ENCODE data around the gene ERMP1.
"Not testable (repeated sequence)": the region's sequence is repeated elsewhere in the genome, so short reads cannot be mapped to it uniquely, and the experiment has no call there.

Gene ERMP1

DNA sequence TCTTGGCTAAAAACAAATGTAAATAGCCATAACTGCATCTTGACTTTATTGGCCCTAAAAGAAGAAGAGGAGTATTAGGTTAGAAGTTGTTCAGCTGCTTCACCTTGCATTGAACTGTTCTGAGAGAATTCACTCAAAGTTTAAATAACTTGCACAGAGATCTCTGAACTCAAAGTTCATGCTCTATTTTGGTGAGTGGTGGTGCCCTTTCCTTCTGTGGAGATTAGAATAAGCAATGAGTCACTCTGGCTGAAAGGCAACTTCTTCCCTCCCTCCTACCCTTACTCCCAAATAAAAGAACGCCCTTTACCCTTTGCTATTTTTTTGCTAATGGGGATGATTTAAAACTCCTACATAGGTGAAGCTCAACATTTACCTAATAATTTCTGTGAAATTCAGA is 48.9 kb downstream of the ERMP1 start:
- no peak overlapping the region for H2BK120ac ChIP-seq (ENCODE audit: low read depth, low read length)
- no peak overlapping the region for H3K23ac ChIP-seq (ENCODE audit: low read length)
- H3K79me2 ChIP-seq (ENCODE audit: control insufficient read depth, insufficient read depth, low read length) = no peaks in the 10 kb centered on the region
- no peak overlapping the region for H3K4me2 ChIP-seq (ENCODE audit: low read length)
- H4K8ac ChIP-seq (ENCODE audit: low read depth, low read length) = no peak overlapping the region
- no peak overlapping the region for H3K4me3 ChIP-seq (ENCODE audit: low read length)
- no peak overlapping the region for H3K27ac ChIP-seq (ENCODE audit: low read depth, low read length)
- no CpG with 5 or more reads among the region's 1 CpG for WGBS (ENCODE audit: extremely low coverage, insufficient coverage, low lambda C conversion rate)
- no peaks in the 10 kb centered on the region for H3K36me3 ChIP-seq (ENCODE audit: control insufficient read depth, insufficient read depth, low read length)
- no peak overlapping the region for H2BK15ac ChIP-seq (replicated peaks; ENCODE audit: low read depth)
- H3K9ac ChIP-seq (ENCODE audit: low read length) = no peak overlapping the region
- H2BK5ac ChIP-seq (ENCODE audit: low read length) = no peak overlapping the region
- H3K79me1 ChIP-seq (ENCODE audit: low read length) = no peaks in the 10 kb centered on the region
- H2AK5ac ChIP-seq (ENCODE audit: low read length) = no peak overlapping the region
- H3K4me1 ChIP-seq (ENCODE audit: control insufficient read depth, low read depth, low read length) = no peaks in the 10 kb centered on the region
- no peaks in the 10 kb centered on the region for H3K27me3 ChIP-seq (ENCODE audit: insufficient read depth, low read length, poor library complexity)
- no peak overlapping the region for H3K4ac ChIP-seq (ENCODE audit: low read depth, low read length)
- H3K56ac ChIP-seq (ENCODE audit: low read length) = no peak overlapping the region
- no peak overlapping the region for H3K18ac ChIP-seq (ENCODE audit: low read length)
- no peak overlapping the region for H4K5ac ChIP-seq (ENCODE audit: low read length)
- DNase-seq = peak; percentile 9

DNA sequence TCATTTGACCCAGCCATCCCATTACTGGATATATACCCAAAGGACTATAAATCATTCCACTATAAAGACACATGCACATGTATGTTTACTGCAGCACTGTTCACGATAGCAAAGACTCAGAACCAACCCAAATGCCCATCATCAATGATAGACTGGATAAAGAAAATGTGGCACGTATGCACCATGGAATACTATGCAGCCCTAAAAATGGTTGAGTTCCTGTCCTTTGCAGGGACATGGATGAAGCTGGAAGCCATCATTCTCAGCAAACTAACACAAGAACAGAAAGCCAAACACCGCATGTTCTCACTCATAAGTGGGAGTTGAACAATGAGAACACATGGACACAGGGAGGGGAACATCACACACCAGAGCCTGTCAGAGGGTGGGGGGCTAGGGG is 49.5 kb downstream of the ERMP1 start:
- not testable (repeated sequence) for H4K5ac ChIP-seq (ENCODE audit: low read length); H3K18ac ChIP-seq (ENCODE audit: low read length); H2AK5ac ChIP-seq (ENCODE audit: low read length); H2BK15ac ChIP-seq (replicated peaks; ENCODE audit: low read depth); H3K9ac ChIP-seq (ENCODE audit: low read length); H2BK5ac ChIP-seq (ENCODE audit: low read length); H3K4me1 ChIP-seq (ENCODE audit: control insufficient read depth, low read depth, low read length); H3K27me3 ChIP-seq (ENCODE audit: insufficient read depth, low read length, poor library complexity); DNase-seq; H3K23ac ChIP-seq (ENCODE audit: low read length); H3K79me2 ChIP-seq (ENCODE audit: control insufficient read depth, insufficient read depth, low read length); H3K4me2 ChIP-seq (ENCODE audit: low read length); H3K79me1 ChIP-seq (ENCODE audit: low read length); H3K36me3 ChIP-seq (ENCODE audit: control insufficient read depth, insufficient read depth, low read length); H3K27ac ChIP-seq (ENCODE audit: low read depth, low read length); H2BK120ac ChIP-seq (ENCODE audit: low read depth, low read length); H3K56ac ChIP-seq (ENCODE audit: low read length); H3K4ac ChIP-seq (ENCODE audit: low read depth, low read length); H3K4me3 ChIP-seq (ENCODE audit: low read length)
- no CpG with 5 or more reads among the region's 3 CpGs for WGBS (ENCODE audit: extremely low coverage, insufficient coverage, low lambda C conversion rate)
- H4K8ac ChIP-seq (ENCODE audit: low read depth, low read length) = peak overlapping the region; percentile 2

DNA sequence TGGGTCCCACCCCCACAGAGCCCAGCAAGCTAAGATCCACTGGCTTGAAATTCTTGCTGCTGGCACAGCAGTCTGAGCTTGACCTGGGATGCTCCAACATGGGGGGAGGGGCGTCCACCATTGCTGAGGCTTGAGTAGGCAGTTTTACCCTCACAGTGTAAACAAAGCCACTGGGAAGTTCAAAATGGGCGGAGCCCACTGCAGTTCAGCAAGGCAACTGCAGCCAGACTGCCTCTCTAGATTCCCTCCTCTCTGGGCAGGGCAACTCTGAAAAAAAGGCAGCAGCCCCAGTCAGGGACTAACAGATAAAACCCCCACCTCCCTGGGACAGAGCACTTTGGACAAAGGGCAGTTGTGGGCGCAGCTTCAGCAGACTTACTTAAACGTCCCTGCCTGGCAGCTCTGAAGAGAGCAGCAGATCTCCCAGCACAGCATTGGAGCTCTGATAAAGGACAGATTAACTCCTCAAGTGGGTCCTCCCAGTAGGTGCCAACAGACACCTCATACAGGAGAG is 53.2 kb downstream of the ERMP1 start:
- H2BK120ac ChIP-seq (ENCODE audit: low read depth, low read length); H4K5ac ChIP-seq (ENCODE audit: low read length); H3K4me3 ChIP-seq (ENCODE audit: low read length); H2BK5ac ChIP-seq (ENCODE audit: low read length); H3K4me2 ChIP-seq (ENCODE audit: low read length); H4K8ac ChIP-seq (ENCODE audit: low read depth, low read length); H3K4me1 ChIP-seq (ENCODE audit: control insufficient read depth, low read depth, low read length); H2AK5ac ChIP-seq (ENCODE audit: low read length); H3K56ac ChIP-seq (ENCODE audit: low read length); H3K4ac ChIP-seq (ENCODE audit: low read depth, low read length); H3K9ac ChIP-seq (ENCODE audit: low read length); H3K18ac ChIP-seq (ENCODE audit: low read length); H3K79me2 ChIP-seq (ENCODE audit: control insufficient read depth, insufficient read depth, low read length); H3K27ac ChIP-seq (ENCODE audit: low read depth, low read length); H3K27me3 ChIP-seq (ENCODE audit: insufficient read depth, low read length, poor library complexity); H3K23ac ChIP-seq (ENCODE audit: low read length); H3K79me1 ChIP-seq (ENCODE audit: low read length); H2BK15ac ChIP-seq (replicated peaks; ENCODE audit: low read depth); H3K36me3 ChIP-seq (ENCODE audit: control insufficient read depth, insufficient read depth, low read length): not testable (repeated sequence)
- WGBS (ENCODE audit: extremely low coverage, insufficient coverage, low lambda C conversion rate) = no CpG with 5 or more reads among the region's 4 CpGs
- peak; percentile 21 for DNase-seq

DNA sequence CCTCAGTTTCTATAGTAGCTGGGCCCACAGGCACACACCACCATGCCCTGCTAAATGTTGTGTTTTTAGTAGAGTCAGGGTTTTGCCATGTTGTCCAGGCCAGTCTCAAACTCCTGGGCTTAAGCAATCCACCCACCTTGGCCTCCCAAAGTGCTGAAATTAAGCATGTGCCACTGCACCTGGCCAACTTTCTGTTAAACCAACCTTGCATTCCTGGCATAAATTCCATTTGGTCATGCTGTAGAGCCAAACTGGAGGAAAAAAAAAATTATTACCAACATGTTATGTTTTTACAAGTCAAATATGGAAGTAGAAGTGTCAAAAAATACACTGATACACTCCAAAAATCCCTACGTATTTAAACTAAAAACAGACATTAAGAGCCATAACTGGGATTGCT is 54.1 kb downstream of the ERMP1 start:
- Histone ChIP-seq H3K23ac (ENCODE audit: low read length) (no peak overlapping the region), H2AK5ac (ENCODE audit: low read length) (no peak overlapping the region), H3K27me3 (ENCODE audit: insufficient read depth, low read length, poor library complexity) (no peaks in the 10 kb centered on the region), H4K5ac (ENCODE audit: low read length) (no peak overlapping the region), H3K27ac (ENCODE audit: low read depth, low read length) (no peak overlapping the region), H2BK5ac (ENCODE audit: low read length) (no peak overlapping the region), H3K4me2 (ENCODE audit: low read length) (no peak overlapping the region), H4K8ac (ENCODE audit: low read depth, low read length) (no peak overlapping the region), H3K4ac (ENCODE audit: low read depth, low read length) (no peak overlapping the region), H3K79me1 (ENCODE audit: low read length) (no peaks in the 10 kb centered on the region), H2BK120ac (ENCODE audit: low read depth, low read length) (no peak overlapping the region), H3K56ac (ENCODE audit: low read length) (no peak overlapping the region), H3K4me1 (ENCODE audit: control insufficient read depth, low read depth, low read length) (no peaks in the 10 kb centered on the region), H2BK15ac (replicated peaks; ENCODE audit: low read depth) (no peak overlapping the region), H3K36me3 (ENCODE audit: control insufficient read depth, insufficient read depth, low read length) (peaks cover 2% of the 10 kb centered on the region), H3K9ac (ENCODE audit: low read length) (no peak overlapping the region), H3K18ac (ENCODE audit: low read length) (no peak overlapping the region), H3K79me2 (ENCODE audit: control insufficient read depth, insufficient read depth, low read length) (no peaks in the 10 kb centered on the region), H3K4me3 (ENCODE audit: low read length) (no peak overlapping the region)
- no CpG with 5 or more reads among the region's 1 CpG for WGBS (ENCODE audit: extremely low coverage, insufficient coverage, low lambda C conversion rate)
- peak; percentile 12 for DNase-seq

DNA sequence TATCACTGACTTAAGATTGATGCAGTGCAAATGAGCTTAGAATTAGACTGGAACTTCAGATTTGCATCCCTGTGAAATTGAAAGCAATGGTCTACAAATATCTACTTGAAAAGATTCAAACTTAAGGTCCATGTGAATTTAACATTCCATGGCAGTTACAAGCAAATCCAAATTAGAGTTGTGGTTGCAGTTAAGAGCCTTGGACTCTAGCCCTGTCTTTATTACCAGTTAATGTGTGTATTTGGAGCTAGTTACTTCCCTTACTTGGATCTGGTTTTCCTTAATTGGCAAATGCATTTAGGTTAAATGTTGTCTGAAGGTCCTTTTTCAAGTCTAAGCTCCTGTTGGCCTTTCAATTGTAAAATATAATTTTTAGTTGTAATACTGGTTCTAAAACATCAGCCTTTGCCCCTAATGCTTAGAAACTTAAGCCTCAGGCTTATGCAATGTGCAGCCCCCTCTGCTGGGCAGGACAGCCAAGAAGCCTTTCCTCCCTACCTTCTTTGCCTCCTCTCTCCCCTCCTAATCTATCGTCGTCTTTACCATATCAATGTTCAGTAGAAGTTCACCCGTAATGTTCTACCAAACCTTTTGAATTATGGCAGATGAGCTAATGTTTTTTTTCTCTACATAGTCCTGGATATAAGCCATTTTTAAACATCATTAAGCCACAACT is 59.5 kb downstream of the ERMP1 start:
- WGBS (ENCODE audit: extremely low coverage, insufficient coverage, low lambda C conversion rate) = no CpG with 5 or more reads among the region's 3 CpGs
- Histone ChIP-seq H3K27me3 (ENCODE audit: insufficient read depth, low read length, poor library complexity) (no peaks in the 10 kb centered on the region), H3K23ac (ENCODE audit: low read length) (no peak overlapping the region), H3K4ac (ENCODE audit: low read depth, low read length) (no peak overlapping the region), H2AK5ac (ENCODE audit: low read length) (no peak overlapping the region), H2BK5ac (ENCODE audit: low read length) (no peak overlapping the region), H3K79me2 (ENCODE audit: control insufficient read depth, insufficient read depth, low read length) (no peaks in the 10 kb centered on the region), H4K5ac (ENCODE audit: low read length) (no peak overlapping the region), H3K4me3 (ENCODE audit: low read length) (no peak overlapping the region), H2BK120ac (ENCODE audit: low read depth, low read length) (no peak overlapping the region), H4K8ac (ENCODE audit: low read depth, low read length) (no peak overlapping the region), H3K36me3 (ENCODE audit: control insufficient read depth, insufficient read depth, low read length) (peaks cover 2% of the 10 kb centered on the region), H3K4me1 (ENCODE audit: control insufficient read depth, low read depth, low read length) (no peaks in the 10 kb centered on the region), H3K56ac (ENCODE audit: low read length) (no peak overlapping the region), H2BK15ac (replicated peaks; ENCODE audit: low read depth) (no peak overlapping the region), H3K18ac (ENCODE audit: low read length) (no peak overlapping the region), H3K9ac (ENCODE audit: low read length) (no peak overlapping the region), H3K4me2 (ENCODE audit: low read length) (no peak overlapping the region), H3K79me1 (ENCODE audit: low read length) (no peaks in the 10 kb centered on the region), H3K27ac (ENCODE audit: low read depth, low read length) (no peak overlapping the region)
- DNase-seq = peak; percentile 20

All from mesendoderm (in vitro differentiated cells).